T-helper 1 cell treated with Interleukin-12 subunit alpha and Interleukin-12 subunit beta and Interleukin-4 antibody, amounts not matched to agents 30 ng/mL and 1 ng/mL, for 36 hours (primary cell): ENCODE measurements around the gene ALDH7A1. TPM values are rescaled to one million over a fixed set of nuclear protein-coding genes. Genes with fewer than 3 reads are reported as not detected.

Experiments used
- total RNA-seq: library from RNA; stranded (reverse); gene quantifications from 2 replicates; pipeline ENCODE4 v1.2.3, GENCODE V29; 2022

The ALDH7A1 gene
- total RNA-seq, 1 donor from 2014 or later: 0.66 TPM

Other genes with a start within 250 kb of the ALDH7A1 start
- gene GRAMD2B, start 171.8 kb downstream of the ALDH7A1 start, total RNA-seq: 4.5 and 7.5 TPM in 2 replicates
- 38.5 and 40.0 TPM in 2 replicates for gene PHAX, start 5.7 kb upstream of the ALDH7A1 start, total RNA-seq
- 207 and 210 TPM in 2 replicates for gene LMNB1, start 181.9 kb upstream of the ALDH7A1 start, total RNA-seq